HG03342 (cell line): ENCODE measurements around the gene HIBCH.
"Not testable (repeated sequence)": the region's sequence is repeated elsewhere in the genome, so short reads cannot be mapped to it uniquely, and the experiment has no call there.

Source experiments
- ATAC-seq: cut with Tn5 transposase; IDR thresholded peaks from one replicate; pipeline ENCODE4 v1.9.1; 2021; ENCODE audit warnings: mild to moderate bottlenecking, moderate library complexity; ENCODE audit not compliant: unreplicated experiment

Gene HIBCH

GRCh38 chr2:190343089-190343535, 23.5 kb upstream of the HIBCH start:
- peak; percentile 43 for ATAC-seq

- no peak for ATAC-seq
Observed at GRCh38 chr2:190342611-190343010, 23.0 kb upstream of the HIBCH start.

- ATAC-seq: no peak
Observed at GRCh38 chr2:190340369-190340768, 20.7 kb upstream of the HIBCH start.

- no peak for ATAC-seq
Observed at GRCh38 chr2:190339394-190339793, 19.8 kb upstream of the HIBCH start.

GRCh38 chr2:190338453-190338852, 18.8 kb upstream of the HIBCH start:
- ATAC-seq: no peak

- no peak for ATAC-seq
Observed at GRCh38 chr2:190336420-190336819, 16.8 kb upstream of the HIBCH start.

GRCh38 chr2:190335584-190335983, 16.0 kb upstream of the HIBCH start:
- not testable (repeated sequence) for ATAC-seq

GRCh38 chr2:190335225-190335559, 15.6 kb upstream of the HIBCH start:
- no peak for ATAC-seq

GRCh38 chr2:190334479-190335224, 15.0 kb upstream of the HIBCH start:
- no peak for ATAC-seq

- ATAC-seq: no peak
Observed at GRCh38 chr2:190333928-190334327, 14.3 kb upstream of the HIBCH start.

- no peak for ATAC-seq
Observed at GRCh38 chr2:190333395-190333794, 13.8 kb upstream of the HIBCH start.

- no peak for ATAC-seq
Observed at GRCh38 chr2:190328573-190329147, 9.0 kb upstream of the HIBCH start.

GRCh38 chr2:190327867-190328572, 8.4 kb upstream of the HIBCH start:
- no peak for ATAC-seq

GRCh38 chr2:190325588-190325987, 6.0 kb upstream of the HIBCH start:
- no peak for ATAC-seq

GRCh38 chr2:190323406-190323805, 3.8 kb upstream of the HIBCH start:
- no peak for ATAC-seq

GRCh38 chr2:190320696-190321095, 1.1 kb upstream of the HIBCH start:
- ATAC-seq: no peak

GRCh38 chr2:190318931-190319554, 583 bp downstream of the HIBCH start:
- ATAC-seq: peak; percentile 27

- ATAC-seq: no peak
Observed at GRCh38 chr2:190318514-190318913, 1.1 kb downstream of the HIBCH start.

- no peak for ATAC-seq
Observed at GRCh38 chr2:190315273-190315672, 4.4 kb downstream of the HIBCH start.

GRCh38 chr2:190313880-190314279, 5.7 kb downstream of the HIBCH start:
- ATAC-seq: no peak

GRCh38 chr2:190312635-190313025, 7.0 kb downstream of the HIBCH start:
- not testable (repeated sequence) for ATAC-seq
